ENCODE data around the gene TCAP. TPM values are rescaled to one million over a fixed set of nuclear protein-coding genes. Genes with fewer than 3 reads are reported as not detected.

Gene TCAP
- total RNA-seq, 1 donor from 2014 or later, result not detected

GRCh38 chr17:39711851-39712250, 46.7 kb downstream of the TCAP start:
- TF ChIP-seq, protein P1, sequence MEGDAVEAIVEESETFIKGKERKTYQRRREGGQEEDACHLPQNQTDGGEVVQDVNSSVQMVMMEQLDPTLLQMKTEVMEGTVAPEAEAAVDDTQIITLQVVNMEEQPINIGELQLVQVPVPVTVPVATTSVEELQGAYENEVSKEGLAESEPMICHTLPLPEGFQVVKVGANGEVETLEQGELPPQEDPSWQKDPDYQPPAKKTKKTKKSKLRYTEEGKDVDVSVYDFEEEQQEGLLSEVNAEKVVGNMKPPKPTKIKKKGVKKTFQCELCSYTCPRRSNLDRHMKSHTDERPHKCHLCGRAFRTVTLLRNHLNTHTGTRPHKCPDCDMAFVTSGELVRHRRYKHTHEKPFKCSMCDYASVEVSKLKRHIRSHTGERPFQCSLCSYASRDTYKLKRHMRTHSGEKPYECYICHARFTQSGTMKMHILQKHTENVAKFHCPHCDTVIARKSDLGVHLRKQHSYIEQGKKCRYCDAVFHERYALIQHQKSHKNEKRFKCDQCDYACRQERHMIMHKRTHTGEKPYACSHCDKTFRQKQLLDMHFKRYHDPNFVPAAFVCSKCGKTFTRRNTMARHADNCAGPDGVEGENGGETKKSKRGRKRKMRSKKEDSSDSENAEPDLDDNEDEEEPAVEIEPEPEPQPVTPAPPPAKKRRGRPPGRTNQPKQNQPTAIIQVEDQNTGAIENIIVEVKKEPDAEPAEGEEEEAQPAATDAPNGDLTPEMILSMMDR (conservative IDR thresholded peaks at IDR 0.05; ENCODE audit: low read depth, low read length), result no peak
- DNase-seq (ENCODE audit: low read depth), result no peak
- H3K4me3 ChIP-seq (ENCODE audit: low read depth, low read length), result no peak overlapping the region

DNA sequence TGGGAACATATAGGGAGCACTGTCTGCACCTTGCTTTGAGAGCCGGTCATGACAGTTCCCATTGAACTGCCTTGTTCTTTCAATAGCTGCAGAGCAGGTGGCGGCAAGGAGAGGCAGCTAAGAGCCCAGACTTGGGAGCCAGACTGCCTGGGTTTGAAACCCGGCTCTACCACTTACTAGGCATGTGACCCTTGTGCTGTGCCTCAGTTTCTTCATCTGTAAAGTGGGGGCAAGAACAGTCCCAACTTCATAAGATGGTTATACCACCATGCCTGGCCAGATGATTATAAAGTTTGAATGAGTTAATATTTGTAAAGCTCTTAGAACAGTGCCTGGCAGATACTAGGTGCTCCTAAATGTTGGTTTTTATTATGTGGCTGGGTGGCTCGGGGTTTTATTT, 49.1 kb downstream of the TCAP start:
- DNase-seq (ENCODE audit: low read depth), result no peak
- TF ChIP-seq, protein P1 (conservative IDR thresholded peaks at IDR 0.05; ENCODE audit: low read depth, low read length), result no peak
- H3K4me3 ChIP-seq (ENCODE audit: low read depth, low read length), result no peak overlapping the region

GRCh38 chr17:39715375-39716072, 50.4 kb downstream of the TCAP start:
- H3K4me3 ChIP-seq (ENCODE audit: low read depth, low read length), result no peak overlapping the region
- TF ChIP-seq, protein P1 (conservative IDR thresholded peaks at IDR 0.05; ENCODE audit: low read depth, low read length), result no peak
- no peak for DNase-seq (ENCODE audit: low read depth)

Other genes with a start within 250 kb of the TCAP start
- gene MED1, start 214.1 kb upstream of the TCAP start, total RNA-seq, result 14.6 and 20.5 TPM in 2 replicates
- gene CDK12, start 203.9 kb upstream of the TCAP start, total RNA-seq, result 13.5 and 21.9 TPM in 2 replicates
- not detected in 2 replicates for gene NEUROD2, start 57.4 kb upstream of the TCAP start, total RNA-seq
- gene PPP1R1B, start 38.4 kb upstream of the TCAP start, total RNA-seq, result not detected in 2 replicates
- gene STARD3, start 28.2 kb upstream of the TCAP start, total RNA-seq, result 34.0 and 40.7 TPM in 2 replicates
- not detected in 2 replicates for gene PNMT, start 3.1 kb downstream of the TCAP start, total RNA-seq
- gene PGAP3, start 22.7 kb downstream of the TCAP start, total RNA-seq, result 6.1 and 11.2 TPM in 2 replicates
- 29.4 and 53.3 TPM in 2 replicates for gene ERBB2, start 34.7 kb downstream of the TCAP start, total RNA-seq
- gene MIEN1, start 65.2 kb downstream of the TCAP start, total RNA-seq, result 64.0 and 95.7 TPM in 2 replicates
- 20.1 and 42.0 TPM in 2 replicates for gene GRB7, start 72.6 kb downstream of the TCAP start, total RNA-seq
- gene IKZF3, start 199.0 kb downstream of the TCAP start, total RNA-seq, result 0.07 TPM in 1 of 2 replicates, not detected in the other
- not detected in 2 replicates for gene ZPBP2, start 202.9 kb downstream of the TCAP start, total RNA-seq